Measurements from ENCODE around the gene RAD51B. TPM values are rescaled to one million over a fixed set of nuclear protein-coding genes. Genes with fewer than 3 reads are reported as not detected.

The RAD51B gene
- total and polyA plus RNA-seq, 2 experiments from 2014 or later, result 11.7 to 17.8 TPM

- no peaks in the 10 kb centered on the region for H3K36me3 ChIP-seq
- peak overlapping the region; percentile 74 for H3K27ac ChIP-seq
- no peak overlapping the region for H3K4me3 ChIP-seq
- peak in 1 of 2 donors; percentile 61 for DNase-seq (ENCODE audit: low read depth in 1 of 2, low spot score in 1 of 2)
- H3K27me3 ChIP-seq, result no peaks in the 10 kb centered on the region
- peaks cover 73% of the 10 kb centered on the region for H3K4me1 ChIP-seq (ENCODE audit: low read depth)
- no peaks in the 10 kb centered on the region for H3K9me3 ChIP-seq (ENCODE audit: low read depth)
- TF ChIP-seq CTCF (IDR thresholded peaks at IDR 0.05; ENCODE audit: low read depth, low read length), result no peak
Measured at GRCh38 chr14:68247274-68247673, 427.7 kb downstream of the RAD51B start.

GRCh38 chr14:68247676-68248268, 428.2 kb downstream of the RAD51B start:
- H3K36me3 ChIP-seq, result no peaks in the 10 kb centered on the region
- no peaks in the 10 kb centered on the region for H3K9me3 ChIP-seq (ENCODE audit: low read depth)
- peak overlapping the region; percentile 2 for H3K27ac ChIP-seq
- TF ChIP-seq CTCF (IDR thresholded peaks at IDR 0.05; ENCODE audit: low read depth, low read length), result no peak
- H3K27me3 ChIP-seq, result no peaks in the 10 kb centered on the region
- peaks cover 73% of the 10 kb centered on the region for H3K4me1 ChIP-seq (ENCODE audit: low read depth)
- peak in 1 of 2 donors; percentile 70 for DNase-seq (ENCODE audit: low read depth in 1 of 2, low spot score in 1 of 2)
- no peak overlapping the region for H3K4me3 ChIP-seq

DNA sequence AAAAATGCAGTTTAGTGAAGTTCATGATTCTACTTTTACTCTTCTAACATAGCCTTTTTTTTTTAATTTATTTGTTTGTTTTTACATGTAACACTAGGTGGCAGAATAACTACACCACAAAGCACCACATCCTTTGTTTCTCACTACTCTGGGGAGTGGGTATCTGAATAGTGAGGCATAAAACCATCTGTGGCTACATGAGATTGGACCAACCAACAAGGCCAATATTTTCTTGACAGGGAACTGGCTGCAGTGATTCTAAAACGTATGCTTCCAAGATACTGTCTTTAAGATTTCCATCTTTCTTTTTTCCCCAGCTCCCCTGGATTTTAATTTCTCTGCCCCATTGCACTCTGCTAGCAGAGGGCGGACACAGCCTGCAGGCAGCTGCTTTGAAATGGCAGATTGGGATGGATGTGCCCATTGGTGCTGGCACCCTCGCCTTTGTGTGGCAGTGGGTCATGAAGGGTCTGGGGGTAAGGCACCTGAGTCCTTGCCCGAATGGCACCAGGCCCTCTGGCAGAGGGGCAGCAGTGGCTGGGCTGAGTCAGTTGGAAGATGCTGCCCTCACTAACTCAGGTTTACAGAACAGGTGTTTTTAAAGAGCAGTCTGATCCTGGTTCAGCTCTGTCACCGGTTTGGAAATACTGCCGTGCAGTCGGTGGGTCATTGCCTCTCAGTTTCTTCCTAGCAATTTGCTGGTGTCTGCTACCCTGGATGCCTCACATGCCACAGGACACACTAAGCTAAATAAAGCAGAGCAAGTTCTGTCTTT, 429.1 kb downstream of the RAD51B start:
- H3K27ac ChIP-seq, result peak overlapping the region; percentile 92
- H3K36me3 ChIP-seq, result no peaks in the 10 kb centered on the region

DNA sequence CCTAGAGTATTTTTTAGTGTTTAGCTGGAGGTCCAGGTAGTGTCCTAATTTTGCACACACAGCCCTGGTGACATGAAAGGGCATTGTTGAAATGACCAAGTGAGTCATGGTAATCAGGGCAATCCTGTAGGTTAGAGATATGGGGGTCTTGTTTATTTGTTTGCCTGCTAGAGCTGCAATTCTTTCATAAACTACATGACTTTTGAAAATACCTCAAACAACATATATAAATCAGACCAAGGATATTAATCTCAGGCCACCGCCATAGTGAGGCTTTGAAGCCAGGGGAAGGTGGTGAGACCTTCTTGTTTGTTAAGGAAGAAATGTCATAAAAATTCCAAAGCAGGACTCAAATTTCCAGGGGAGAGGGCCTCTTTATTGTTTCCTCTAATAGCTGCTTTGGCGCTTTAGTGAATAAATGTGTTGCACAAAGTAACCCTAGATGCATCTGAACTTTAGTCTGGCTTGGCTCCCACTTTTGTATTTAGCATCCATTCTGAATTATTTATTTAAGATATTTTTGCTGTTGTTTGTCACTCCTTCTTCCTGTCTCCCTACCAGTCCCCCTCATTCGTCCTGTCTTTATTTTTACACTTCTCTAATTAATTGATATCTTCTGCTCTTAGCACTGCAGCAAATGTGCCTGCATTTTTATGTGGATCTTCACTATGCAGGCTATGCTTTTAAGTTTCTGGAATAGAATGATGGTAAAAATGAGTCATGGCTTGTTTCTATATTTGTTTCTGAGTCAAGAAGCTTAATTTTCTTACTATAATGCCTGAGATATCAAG, 430.3 kb downstream of the RAD51B start:
- Histone ChIP-seq H3K4me3 (no peak overlapping the region), H3K27me3 (no peaks in the 10 kb centered on the region), H3K4me1 (ENCODE audit: low read depth) (peaks cover 76% of the 10 kb centered on the region), H3K36me3 (no peaks in the 10 kb centered on the region), H3K9me3 (ENCODE audit: low read depth) (no peaks in the 10 kb centered on the region), H3K27ac (peak overlapping the region; percentile 92)
- no peak for TF ChIP-seq CTCF (IDR thresholded peaks at IDR 0.05; ENCODE audit: low read depth, low read length)
- DNase-seq (ENCODE audit: low read depth in 1 of 2, low spot score in 1 of 2), result peak in 1 of 2 donors; percentile 65

More for the DNA sequence above, 429.1 kb downstream of the RAD51B start:
- peak; percentile 71 to 91 for DNase-seq (ENCODE audit: low read depth in 1 of 2, low spot score in 1 of 2)
- H3K9me3 ChIP-seq (ENCODE audit: low read depth), result no peaks in the 10 kb centered on the region
- H3K4me3 ChIP-seq, result no peak overlapping the region
- H3K27me3 ChIP-seq, result no peaks in the 10 kb centered on the region
- peaks cover 73% of the 10 kb centered on the region for H3K4me1 ChIP-seq (ENCODE audit: low read depth)
- peak; percentile 46 for TF ChIP-seq CTCF (IDR thresholded peaks at IDR 0.05; ENCODE audit: low read depth, low read length)

- DNase-seq (ENCODE audit: low read depth in 1 of 2, low spot score in 1 of 2), result peak in 1 of 2 donors; percentile 32
- no peaks in the 10 kb centered on the region for H3K9me3 ChIP-seq (ENCODE audit: low read depth)
- no peak for TF ChIP-seq CTCF (IDR thresholded peaks at IDR 0.05; ENCODE audit: low read depth, low read length)
- H3K4me3 ChIP-seq, result no peak overlapping the region
- no peaks in the 10 kb centered on the region for H3K36me3 ChIP-seq
- H3K27ac ChIP-seq, result peak overlapping the region; percentile 92
- peaks cover 78% of the 10 kb centered on the region for H3K4me1 ChIP-seq (ENCODE audit: low read depth)
- H3K27me3 ChIP-seq, result no peaks in the 10 kb centered on the region
Measured at GRCh38 chr14:68250927-68251768, 431.6 kb downstream of the RAD51B start.
